Measurements from ENCODE around the gene SECISBP2L. TPM values are rescaled to one million over a fixed set of nuclear protein-coding genes. Genes with fewer than 3 reads are reported as not detected.

SECISBP2L gene
- total and polyA plus RNA-seq, 2 experiments from 2014 or later: 18.4 to 41.7 TPM

DNA sequence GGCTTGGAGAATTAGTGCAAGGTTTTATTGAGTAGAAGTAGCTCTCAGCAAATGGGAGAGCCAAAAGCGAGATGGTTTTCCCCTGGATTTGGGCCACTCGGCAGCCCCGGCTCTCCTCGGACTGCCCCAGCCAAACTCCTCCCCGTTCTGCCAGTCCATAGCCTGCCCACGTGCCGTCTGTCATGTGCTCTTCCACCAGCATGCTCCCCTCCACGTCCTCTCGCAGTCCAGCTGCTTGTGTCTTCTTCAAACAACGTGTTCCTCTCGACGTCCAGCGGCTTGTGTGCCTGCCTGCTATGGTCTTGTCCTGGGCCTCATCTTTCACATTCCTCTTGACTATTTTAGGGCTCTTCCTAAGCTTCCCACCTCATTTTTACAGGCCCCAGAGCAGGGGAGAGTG is 16.7 kb upstream of the SECISBP2L start:
- H3K9me2 ChIP-seq (replicated peaks; ENCODE audit: insufficient read depth): no peaks in the 10 kb centered on the region
- no peaks in the 10 kb centered on the region for H3K9me3 ChIP-seq (ENCODE audit: low read depth)
- no peaks in the 10 kb centered on the region for H3K79me2 ChIP-seq
- H3K4me3 ChIP-seq: no peak overlapping the region
- no peaks in the 10 kb centered on the region for H3K27me3 ChIP-seq
- 80% methylated on average over 13 of the region's 13 CpGs for WGBS (ENCODE audit: low lambda C conversion rate, missing lambda C conversion rate)
- no peaks in the 10 kb centered on the region for H4K20me1 ChIP-seq (ENCODE audit: insufficient read depth, poor library complexity, severe bottlenecking)
- no peak overlapping the region for H2AFZ ChIP-seq
- no peaks in the 10 kb centered on the region for H3K4me1 ChIP-seq (ENCODE audit: insufficient read depth)
- H3K36me3 ChIP-seq (replicated peaks; ENCODE audit: insufficient read depth, low read depth): no peaks in the 10 kb centered on the region
- DNase-seq (ENCODE audit: low spot score): no peak
- TF ChIP-seq EZH2 (IDR thresholded peaks at IDR 0.05; ENCODE audit: borderline replicate concordance) (no peak), EZH2phosphoT487 (IDR thresholded peaks at IDR 0.05; ENCODE audit: low read depth, severe bottlenecking, unreplicated experiment) (no peak)
- TF ChIP-seq, protein P1, sequence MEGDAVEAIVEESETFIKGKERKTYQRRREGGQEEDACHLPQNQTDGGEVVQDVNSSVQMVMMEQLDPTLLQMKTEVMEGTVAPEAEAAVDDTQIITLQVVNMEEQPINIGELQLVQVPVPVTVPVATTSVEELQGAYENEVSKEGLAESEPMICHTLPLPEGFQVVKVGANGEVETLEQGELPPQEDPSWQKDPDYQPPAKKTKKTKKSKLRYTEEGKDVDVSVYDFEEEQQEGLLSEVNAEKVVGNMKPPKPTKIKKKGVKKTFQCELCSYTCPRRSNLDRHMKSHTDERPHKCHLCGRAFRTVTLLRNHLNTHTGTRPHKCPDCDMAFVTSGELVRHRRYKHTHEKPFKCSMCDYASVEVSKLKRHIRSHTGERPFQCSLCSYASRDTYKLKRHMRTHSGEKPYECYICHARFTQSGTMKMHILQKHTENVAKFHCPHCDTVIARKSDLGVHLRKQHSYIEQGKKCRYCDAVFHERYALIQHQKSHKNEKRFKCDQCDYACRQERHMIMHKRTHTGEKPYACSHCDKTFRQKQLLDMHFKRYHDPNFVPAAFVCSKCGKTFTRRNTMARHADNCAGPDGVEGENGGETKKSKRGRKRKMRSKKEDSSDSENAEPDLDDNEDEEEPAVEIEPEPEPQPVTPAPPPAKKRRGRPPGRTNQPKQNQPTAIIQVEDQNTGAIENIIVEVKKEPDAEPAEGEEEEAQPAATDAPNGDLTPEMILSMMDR (IDR thresholded peaks at IDR 0.05; ENCODE audit: poor library complexity): no peak
- H3K4me2 ChIP-seq: no peak overlapping the region
- H3K27ac ChIP-seq: no peak overlapping the region

DNA sequence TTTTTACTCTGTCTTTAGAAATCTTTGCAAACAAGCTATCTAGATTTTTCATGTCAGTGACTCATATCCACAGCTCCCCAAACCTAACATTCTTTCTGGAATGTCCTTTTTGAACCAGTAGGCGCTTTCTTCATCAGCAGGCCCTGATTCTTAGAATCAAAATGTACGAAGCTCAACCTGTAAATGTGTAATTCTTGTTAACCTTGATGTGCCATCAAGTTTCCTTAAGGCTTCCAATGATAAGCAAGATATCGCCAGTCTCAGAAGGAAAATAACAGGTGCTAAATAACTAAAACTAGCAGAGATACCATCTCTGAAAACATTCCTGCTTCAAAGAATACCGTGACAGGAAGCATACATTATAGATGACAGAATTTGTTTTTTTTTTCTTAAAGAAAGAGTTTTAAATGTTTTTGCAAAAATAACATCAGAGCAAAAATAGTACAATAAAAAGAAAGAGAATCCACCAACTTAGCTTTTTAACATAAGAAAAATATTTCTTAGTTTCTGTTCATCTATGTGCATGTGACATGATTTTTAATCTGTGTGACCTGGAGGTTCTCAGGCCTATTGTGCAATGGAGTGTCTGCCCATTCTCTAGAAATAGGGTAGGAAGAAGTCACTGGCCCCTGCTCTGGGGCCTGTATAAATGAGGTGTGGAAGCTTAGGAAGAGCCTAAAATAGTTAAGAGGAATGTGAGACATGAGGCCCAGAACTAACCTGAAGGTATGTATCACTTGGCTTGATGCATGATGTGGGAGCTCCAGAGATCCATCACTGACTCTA is 14.7 kb upstream of the SECISBP2L start:
- H3K79me2 ChIP-seq: no peaks in the 10 kb centered on the region
- H4K20me1 ChIP-seq (ENCODE audit: insufficient read depth, poor library complexity, severe bottlenecking): no peaks in the 10 kb centered on the region
- H3K36me3 ChIP-seq (replicated peaks; ENCODE audit: insufficient read depth, low read depth): no peaks in the 10 kb centered on the region
- no peaks in the 10 kb centered on the region for H3K4me1 ChIP-seq (ENCODE audit: insufficient read depth)
- no peak overlapping the region for H3K4me2 ChIP-seq
- H3K27ac ChIP-seq: no peak overlapping the region
- DNase-seq (ENCODE audit: low spot score): no peak
- 73% methylated on average over 4 of the region's 4 CpGs for WGBS (ENCODE audit: low lambda C conversion rate, missing lambda C conversion rate)
- H2AFZ ChIP-seq: no peak overlapping the region
- H3K27me3 ChIP-seq: no peaks in the 10 kb centered on the region
- H3K9me2 ChIP-seq (replicated peaks; ENCODE audit: insufficient read depth): no peaks in the 10 kb centered on the region
- H3K4me3 ChIP-seq: no peak overlapping the region
- TF ChIP-seq EZH2phosphoT487 (IDR thresholded peaks at IDR 0.05; ENCODE audit: low read depth, severe bottlenecking, unreplicated experiment) (no peak), EZH2 (IDR thresholded peaks at IDR 0.05; ENCODE audit: borderline replicate concordance) (no peak)
- TF ChIP-seq, protein P1 (IDR thresholded peaks at IDR 0.05; ENCODE audit: poor library complexity): no peak
- no peaks in the 10 kb centered on the region for H3K9me3 ChIP-seq (ENCODE audit: low read depth)

DNA sequence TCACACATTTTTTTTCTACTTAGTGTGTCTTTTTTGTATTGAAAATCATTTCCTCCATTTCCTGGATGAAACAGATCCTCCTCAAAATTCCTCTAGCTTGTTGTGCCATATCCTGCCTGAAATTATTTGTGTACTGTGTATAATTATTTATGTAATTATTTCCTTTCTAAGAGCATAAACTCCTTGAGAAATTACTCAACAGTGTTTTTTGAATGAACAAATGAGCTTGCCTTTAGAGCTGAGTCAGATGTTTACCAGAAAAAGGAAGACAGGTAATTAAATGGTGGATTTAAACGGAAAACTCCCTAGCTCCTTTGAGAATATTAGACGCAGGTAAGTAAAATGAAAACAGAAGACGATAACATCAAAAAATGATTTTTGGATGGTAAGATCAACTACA is 13.2 kb upstream of the SECISBP2L start:
- no peak overlapping the region for H2AFZ ChIP-seq
- H3K9me3 ChIP-seq (ENCODE audit: low read depth): no peaks in the 10 kb centered on the region
- H3K27ac ChIP-seq: no peak overlapping the region
- H3K36me3 ChIP-seq (replicated peaks; ENCODE audit: insufficient read depth, low read depth): no peaks in the 10 kb centered on the region
- DNase-seq (ENCODE audit: low spot score): no peak
- WGBS (ENCODE audit: low lambda C conversion rate, missing lambda C conversion rate): 95% methylated on average over 3 of the region's 3 CpGs
- H3K4me1 ChIP-seq (ENCODE audit: insufficient read depth): no peaks in the 10 kb centered on the region
- no peaks in the 10 kb centered on the region for H3K79me2 ChIP-seq
- TF ChIP-seq EZH2 (IDR thresholded peaks at IDR 0.05; ENCODE audit: borderline replicate concordance) (no peak), EZH2phosphoT487 (IDR thresholded peaks at IDR 0.05; ENCODE audit: low read depth, severe bottlenecking, unreplicated experiment) (no peak)
- TF ChIP-seq, protein P1 (IDR thresholded peaks at IDR 0.05; ENCODE audit: poor library complexity): no peak
- H3K9me2 ChIP-seq (replicated peaks; ENCODE audit: insufficient read depth): no peaks in the 10 kb centered on the region
- H3K4me2 ChIP-seq: no peak overlapping the region
- H4K20me1 ChIP-seq (ENCODE audit: insufficient read depth, poor library complexity, severe bottlenecking): no peaks in the 10 kb centered on the region
- H3K4me3 ChIP-seq: no peak overlapping the region
- H3K27me3 ChIP-seq: no peaks in the 10 kb centered on the region

Measured in hepatocyte (in vitro differentiated cells).